ENCODE measurements around the gene ZNF335. TPM values are rescaled to one million over a fixed set of nuclear protein-coding genes. Genes with fewer than 3 reads are reported as not detected.
"Not testable (repeated sequence)": the region's sequence is repeated elsewhere in the genome, so short reads cannot be mapped to it uniquely, and the experiment has no call there.

Gene ZNF335
- total RNA-seq, 1 donor from 2014 or later, result 6.3 TPM

GRCh38 chr20:45935416-45936046 lies 36.5 kb downstream of the ZNF335 start:
- no peaks in the 10 kb centered on the region for H3K27me3 ChIP-seq (ENCODE audit: control insufficient read depth in 3 of 3, insufficient read depth in 3 of 3, low read length in 3 of 3)
- H3K9me3 ChIP-seq (ENCODE audit: control insufficient read depth in 3 of 3, low read length in 3 of 3), result no peaks in the 10 kb centered on the region
- H3K9ac ChIP-seq (ENCODE audit: low read depth in 1 of 3, low read length in 3 of 3), result peak overlapping the region; percentile 80 to 99 (median 90)
- H3K4me1 ChIP-seq (ENCODE audit: control insufficient read depth in 3 of 3, insufficient read depth in 3 of 3, low read length in 3 of 3), result peaks cover 21 to 41% (median 23%) of the 10 kb centered on the region in 3 donors
- H3K27ac ChIP-seq (ENCODE audit: low read depth, low read length), result peak overlapping the region; percentile 99
- peak overlapping the region; percentile 77 to 100 (median 96) for H3K4me3 ChIP-seq (ENCODE audit: low read length in 3 of 3)
- peaks cover 30 to 34% (median 34%) of the 10 kb centered on the region in 3 donors for H3K36me3 ChIP-seq (ENCODE audit: control insufficient read depth in 3 of 3, insufficient read depth in 3 of 3, low read length in 3 of 3)

- H3K4me3 ChIP-seq (ENCODE audit: low read length in 3 of 3), result peak within 1 kb of the TSS; percentile 96 to 100 (median 99)
- peaks cover 23 to 26% (median 26%) of the 10 kb centered on the region in 3 donors for H3K36me3 ChIP-seq (ENCODE audit: control insufficient read depth in 3 of 3, insufficient read depth in 3 of 3, low read length in 3 of 3)
- peak within 1 kb of the TSS; percentile 99 to 100 (median 99) for H3K9ac ChIP-seq (ENCODE audit: low read depth in 1 of 3, low read length in 3 of 3)
- H3K27ac ChIP-seq (ENCODE audit: low read depth, low read length), result peak within 1 kb of the TSS; percentile 99
- H3K27me3 ChIP-seq (ENCODE audit: control insufficient read depth in 3 of 3, insufficient read depth in 3 of 3, low read length in 3 of 3), result no peaks in the 10 kb centered on the region
- H3K4me1 ChIP-seq (ENCODE audit: control insufficient read depth in 3 of 3, insufficient read depth in 3 of 3, low read length in 3 of 3), result peaks cover 21 to 41% (median 23%) of the 10 kb centered on the region in 3 donors
- H3K9me3 ChIP-seq (ENCODE audit: control insufficient read depth in 3 of 3, low read length in 3 of 3), result no peaks in the 10 kb centered on the region
These were observed 37.2 kb downstream of the ZNF335 start, which contains the start of gene PCIF1 for GRCh38 chr20:45934586-45935415. Gene PCIF1, plus strand, starts transcription at chr20:45934683. Its CDS starts 4,317 bp downstream, at chr20:45939000.

GRCh38 chr20:45934046-45934585 lies 37.9 kb downstream of the ZNF335 start:
- H3K4me3 ChIP-seq (ENCODE audit: low read length in 3 of 3), result peak overlapping the region; percentile 95 to 100 (median 99)
- no peaks in the 10 kb centered on the region for H3K9me3 ChIP-seq (ENCODE audit: control insufficient read depth in 3 of 3, low read length in 3 of 3)
- peaks cover 16 to 20% (median 20%) of the 10 kb centered on the region in 3 donors for H3K36me3 ChIP-seq (ENCODE audit: control insufficient read depth in 3 of 3, insufficient read depth in 3 of 3, low read length in 3 of 3)
- peaks cover 21 to 41% (median 23%) of the 10 kb centered on the region in 3 donors for H3K4me1 ChIP-seq (ENCODE audit: control insufficient read depth in 3 of 3, insufficient read depth in 3 of 3, low read length in 3 of 3)
- peak overlapping the region; percentile 99 for H3K27ac ChIP-seq (ENCODE audit: low read depth, low read length)
- H3K9ac ChIP-seq (ENCODE audit: low read depth in 1 of 3, low read length in 3 of 3), result peak overlapping the region; percentile 99 to 100 (median 99)
- H3K27me3 ChIP-seq (ENCODE audit: control insufficient read depth in 3 of 3, insufficient read depth in 3 of 3, low read length in 3 of 3), result no peaks in the 10 kb centered on the region

GRCh38 chr20:45933266-45934045 lies 38.5 kb downstream of the ZNF335 start:
- peaks cover 9 to 13% (median 13%) of the 10 kb centered on the region in 3 donors for H3K36me3 ChIP-seq (ENCODE audit: control insufficient read depth in 3 of 3, insufficient read depth in 3 of 3, low read length in 3 of 3)
- H3K4me1 ChIP-seq (ENCODE audit: control insufficient read depth in 3 of 3, insufficient read depth in 3 of 3, low read length in 3 of 3), result peaks cover 21 to 37% (median 23%) of the 10 kb centered on the region in 3 donors
- peak overlapping the region; percentile 99 to 100 (median 99) for H3K9ac ChIP-seq (ENCODE audit: low read depth in 1 of 3, low read length in 3 of 3)
- no peaks in the 10 kb centered on the region for H3K9me3 ChIP-seq (ENCODE audit: control insufficient read depth in 3 of 3, low read length in 3 of 3)
- H3K4me3 ChIP-seq (ENCODE audit: low read length in 3 of 3), result peak overlapping the region; percentile 95 to 100 (median 99)
- H3K27me3 ChIP-seq (ENCODE audit: control insufficient read depth in 3 of 3, insufficient read depth in 3 of 3, low read length in 3 of 3), result no peaks in the 10 kb centered on the region
- peak overlapping the region; percentile 99 for H3K27ac ChIP-seq (ENCODE audit: low read depth, low read length)

- H3K36me3 ChIP-seq (ENCODE audit: control insufficient read depth in 3 of 3, insufficient read depth in 3 of 3, low read length in 3 of 3); H3K27ac ChIP-seq (ENCODE audit: low read depth, low read length); H3K9ac ChIP-seq (ENCODE audit: low read depth in 1 of 3, low read length in 3 of 3); H3K9me3 ChIP-seq (ENCODE audit: control insufficient read depth in 3 of 3, low read length in 3 of 3); H3K4me3 ChIP-seq (ENCODE audit: low read length in 3 of 3); H3K27me3 ChIP-seq (ENCODE audit: control insufficient read depth in 3 of 3, insufficient read depth in 3 of 3, low read length in 3 of 3): not testable (repeated sequence)
- H3K4me1 ChIP-seq (ENCODE audit: control insufficient read depth in 3 of 3, insufficient read depth in 3 of 3, low read length in 3 of 3), result peaks cover 14 to 25% (median 16%) of the 10 kb centered on the region in 3 donors
These were observed 40.3 kb downstream of the ZNF335 start for GRCh38 chr20:45931680-45932079.

GRCh38 chr20:45927071-45927878 lies 44.7 kb downstream of the ZNF335 start:
- H3K4me1 ChIP-seq (ENCODE audit: control insufficient read depth in 3 of 3, insufficient read depth in 3 of 3, low read length in 3 of 3), result peaks cover 16 to 21% (median 21%) of the 10 kb centered on the region in 3 donors
- no peak overlapping the region for H3K9ac ChIP-seq (ENCODE audit: low read depth in 1 of 3, low read length in 3 of 3)
- no peaks in the 10 kb centered on the region for H3K27me3 ChIP-seq (ENCODE audit: control insufficient read depth in 3 of 3, insufficient read depth in 3 of 3, low read length in 3 of 3)
- H3K9me3 ChIP-seq (ENCODE audit: control insufficient read depth in 3 of 3, low read length in 3 of 3), result no peaks in the 10 kb centered on the region
- no peaks in the 10 kb centered on the region for H3K36me3 ChIP-seq (ENCODE audit: control insufficient read depth in 3 of 3, insufficient read depth in 3 of 3, low read length in 3 of 3)
- H3K27ac ChIP-seq (ENCODE audit: low read depth, low read length), result no peak overlapping the region
- no peak overlapping the region for H3K4me3 ChIP-seq (ENCODE audit: low read length in 3 of 3)

GRCh38 chr20:45926731-45927070 lies 45.3 kb downstream of the ZNF335 start:
- Histone ChIP-seq H3K27ac (ENCODE audit: low read depth, low read length) (no peak overlapping the region), H3K9me3 (ENCODE audit: control insufficient read depth in 3 of 3, low read length in 3 of 3) (no peaks in the 10 kb centered on the region), H3K4me1 (ENCODE audit: control insufficient read depth in 3 of 3, insufficient read depth in 3 of 3, low read length in 3 of 3) (peaks cover 16 to 21% (median 21%) of the 10 kb centered on the region in 3 donors), H3K4me3 (ENCODE audit: low read length in 3 of 3) (no peak overlapping the region), H3K36me3 (ENCODE audit: control insufficient read depth in 3 of 3, insufficient read depth in 3 of 3, low read length in 3 of 3) (no peaks in the 10 kb centered on the region), H3K9ac (ENCODE audit: low read depth in 1 of 3, low read length in 3 of 3) (no peak overlapping the region), H3K27me3 (ENCODE audit: control insufficient read depth in 3 of 3, insufficient read depth in 3 of 3, low read length in 3 of 3) (no peaks in the 10 kb centered on the region)

GRCh38 chr20:45925821-45926506 lies 46.0 kb downstream of the ZNF335 start:
- Histone ChIP-seq H3K36me3 (ENCODE audit: control insufficient read depth in 3 of 3, insufficient read depth in 3 of 3, low read length in 3 of 3) (no peaks in the 10 kb centered on the region), H3K9me3 (ENCODE audit: control insufficient read depth in 3 of 3, low read length in 3 of 3) (no peaks in the 10 kb centered on the region)

More at GRCh38 chr20:45925821-45926506, 46.0 kb downstream of the ZNF335 start:
- H3K9ac ChIP-seq (ENCODE audit: low read depth in 1 of 3, low read length in 3 of 3), result no peak overlapping the region
- no peaks in the 10 kb centered on the region for H3K27me3 ChIP-seq (ENCODE audit: control insufficient read depth in 3 of 3, insufficient read depth in 3 of 3, low read length in 3 of 3)
- H3K4me3 ChIP-seq (ENCODE audit: low read length in 3 of 3), result no peak overlapping the region
- H3K27ac ChIP-seq (ENCODE audit: low read depth, low read length), result peak overlapping the region; percentile 5
- peaks cover 19 to 25% (median 21%) of the 10 kb centered on the region in 3 donors for H3K4me1 ChIP-seq (ENCODE audit: control insufficient read depth in 3 of 3, insufficient read depth in 3 of 3, low read length in 3 of 3)
